Measurements from ENCODE around the gene SSC5D. TPM values are rescaled to one million over a fixed set of nuclear protein-coding genes. Genes with fewer than 3 reads are reported as not detected.
A peak's percentile ranks its signal among the peaks of the same experiment; 100 is the strongest.

SSC5D gene
- total RNA-seq, 1 experiment from 2014 or later: 3.2 TPM

DNA sequence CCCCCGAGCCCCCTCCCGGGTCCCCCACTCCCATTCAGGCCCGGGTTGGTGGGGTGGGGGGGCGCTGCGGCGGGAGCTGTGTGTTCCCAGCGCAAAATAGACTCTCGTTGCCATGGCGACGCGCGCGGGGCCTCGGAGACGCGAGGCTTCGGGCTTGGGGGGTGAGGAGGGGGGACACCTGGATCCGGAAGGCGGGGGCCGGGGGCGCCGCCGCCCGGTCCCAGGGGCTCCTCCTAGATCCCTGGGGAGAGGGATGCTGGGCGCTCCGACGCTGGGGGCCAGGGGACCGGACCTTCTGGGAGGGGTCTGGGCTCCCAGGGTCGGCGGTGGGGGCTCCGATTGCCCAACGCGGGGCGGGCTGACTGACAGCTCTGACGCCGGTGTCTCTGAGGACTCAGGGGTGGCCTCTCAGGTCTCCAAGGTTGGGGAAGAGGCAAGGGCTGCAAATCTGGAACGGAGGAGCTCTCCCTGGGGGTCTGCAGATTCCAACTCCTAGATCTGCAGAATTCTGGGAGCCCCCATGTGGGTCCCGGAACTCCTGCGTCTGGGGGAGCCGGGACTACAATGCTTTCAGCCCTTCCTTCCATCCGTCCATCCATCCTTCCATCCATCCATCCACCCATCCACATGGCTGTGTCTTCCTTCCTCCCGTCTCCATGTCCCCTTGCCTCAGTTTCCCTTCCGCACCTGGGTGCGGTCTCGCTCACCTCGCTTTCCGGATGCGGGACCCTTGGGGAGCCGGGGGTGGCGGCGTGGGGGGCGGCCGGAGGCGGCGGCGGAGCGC, 36.1 kb upstream of the SSC5D start:
- Histone ChIP-seq H2BK12ac (ENCODE audit: insufficient read length, low read depth, low read length) (no peak overlapping the region), H3K79me2 (ENCODE audit: insufficient read depth, low read length) (no peaks in the 10 kb centered on the region), H3K14ac (ENCODE audit: insufficient read depth, low read length) (no peak overlapping the region), H2BK120ac (ENCODE audit: low read depth, low read length, poor library complexity, severe bottlenecking) (no peak overlapping the region), H3K79me1 (ENCODE audit: insufficient read depth, low read depth, low read length, poor library complexity, severe bottlenecking) (no peaks in the 10 kb centered on the region), H3K56ac (ENCODE audit: insufficient read length, low read depth, low read length) (no peak overlapping the region), H3K9me3 (ENCODE audit: control insufficient read depth, low read depth, low read length) (no peaks in the 10 kb centered on the region), H4K8ac (replicated peaks; ENCODE audit: insufficient read length, low read depth, low read length) (no peak overlapping the region), H3K9ac (ENCODE audit: extremely low read depth, insufficient read length, low read length) (no peak overlapping the region), H3K4me1 (ENCODE audit: insufficient read depth, low read length) (no peaks in the 10 kb centered on the region), H3K27me3 (ENCODE audit: insufficient read depth, low read length) (peaks cover 32% of the 10 kb centered on the region; the same call in 1 of the 2 replicates), H4K91ac (ENCODE audit: insufficient read length, low read depth, low read length) (no peak overlapping the region), H3K18ac (ENCODE audit: insufficient read length, low read depth, low read length) (no peak overlapping the region), H4K20me1 (ENCODE audit: control insufficient read depth, insufficient read depth, insufficient read length) (no peaks in the 10 kb centered on the region), H3K4ac (ENCODE audit: low read depth, low read length) (no peak overlapping the region), H2BK5ac (ENCODE audit: insufficient read length, low read length) (no peak overlapping the region), H2BK20ac (ENCODE audit: low read depth, low read length, poor library complexity, severe bottlenecking) (no peak overlapping the region), H2BK15ac (ENCODE audit: low read depth, low read length) (no peak overlapping the region), H3T11ph (ENCODE audit: low read length) (no peak overlapping the region), H2AFZ (ENCODE audit: low read length) (no peak overlapping the region), H4K5ac (ENCODE audit: insufficient read length, low read depth, low read length) (no peak overlapping the region), H3K23me2 (ENCODE audit: insufficient read length, low read depth, low read length, poor library complexity, severe bottlenecking) (peaks cover 4% of the 10 kb centered on the region), H3K27ac (ENCODE audit: insufficient read length, low read depth, low read length) (no peak overlapping the region), H2AK5ac (ENCODE audit: insufficient read length, low read length) (no peak overlapping the region), H3K4me2 (ENCODE audit: insufficient read depth, insufficient read length, low read length) (peak overlapping the region; percentile 86), H3K23ac (ENCODE audit: insufficient read length, low read depth, low read length) (no peak overlapping the region)
- DNase-seq: no peak
- Mint-ChIP-seq H3K9me3 (no peaks in the 10 kb centered on the region; a peak in 1 of 5 replicates), H3K4me1 (peaks cover 3 to 13% of the 10 kb centered on the region in 2 experiments; a peak in 3 of 4 replicates), H3K27me3 (ENCODE audit: low read depth) (peaks cover 27% of the 10 kb centered on the region), H3K4me3 (peak overlapping the region; percentile 60 to 87), H3K27ac (no peak overlapping the region), H3K36me3 (ENCODE audit: insufficient read depth in 1 of 3, low read depth in 3 of 3) (peaks cover 13 to 18% (median 16%) of the 10 kb centered on the region in 3 experiments; a peak in 5 of 7 replicates)
- WGBS (ENCODE audit: extremely low coverage, insufficient read length, low lambda C conversion rate): no CpG with 5 or more reads among the region's 57 CpGs
- TF ChIP-seq, protein P1, sequence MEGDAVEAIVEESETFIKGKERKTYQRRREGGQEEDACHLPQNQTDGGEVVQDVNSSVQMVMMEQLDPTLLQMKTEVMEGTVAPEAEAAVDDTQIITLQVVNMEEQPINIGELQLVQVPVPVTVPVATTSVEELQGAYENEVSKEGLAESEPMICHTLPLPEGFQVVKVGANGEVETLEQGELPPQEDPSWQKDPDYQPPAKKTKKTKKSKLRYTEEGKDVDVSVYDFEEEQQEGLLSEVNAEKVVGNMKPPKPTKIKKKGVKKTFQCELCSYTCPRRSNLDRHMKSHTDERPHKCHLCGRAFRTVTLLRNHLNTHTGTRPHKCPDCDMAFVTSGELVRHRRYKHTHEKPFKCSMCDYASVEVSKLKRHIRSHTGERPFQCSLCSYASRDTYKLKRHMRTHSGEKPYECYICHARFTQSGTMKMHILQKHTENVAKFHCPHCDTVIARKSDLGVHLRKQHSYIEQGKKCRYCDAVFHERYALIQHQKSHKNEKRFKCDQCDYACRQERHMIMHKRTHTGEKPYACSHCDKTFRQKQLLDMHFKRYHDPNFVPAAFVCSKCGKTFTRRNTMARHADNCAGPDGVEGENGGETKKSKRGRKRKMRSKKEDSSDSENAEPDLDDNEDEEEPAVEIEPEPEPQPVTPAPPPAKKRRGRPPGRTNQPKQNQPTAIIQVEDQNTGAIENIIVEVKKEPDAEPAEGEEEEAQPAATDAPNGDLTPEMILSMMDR (conservative IDR thresholded peaks at IDR 0.05): no peak

Measured in H9 (cell line).